ENCODE measurements around the gene SCO1.
"Not testable (repeated sequence)": the region's sequence is repeated elsewhere in the genome, so short reads cannot be mapped to it uniquely, and the experiment has no call there.

The SCO1 gene

GRCh38 chr17:10705727-10706126 is 8.4 kb upstream of the SCO1 start:
- Histone ChIP-seq H3K4me3 (ENCODE audit: low read length) (no peak overlapping the region), H3K4me1 (ENCODE audit: insufficient read depth, low read length) (no peaks in the 10 kb centered on the region), H3K36me3 (ENCODE audit: insufficient read depth, low read length) (peaks cover 46% of the 10 kb centered on the region), H3K9me3 (ENCODE audit: low read length) (no peaks in the 10 kb centered on the region), H3K27me3 (ENCODE audit: insufficient read depth, low read length) (no peaks in the 10 kb centered on the region), H2AFZ (ENCODE audit: low read depth, low read length) (no peak overlapping the region)

- Histone ChIP-seq H3K4me1 (ENCODE audit: insufficient read depth, low read length) (peaks cover 5% of the 10 kb centered on the region), H2AFZ (ENCODE audit: low read depth, low read length) (no peak overlapping the region), H3K9me3 (ENCODE audit: low read length) (no peaks in the 10 kb centered on the region), H3K27me3 (ENCODE audit: insufficient read depth, low read length) (no peaks in the 10 kb centered on the region), H3K36me3 (ENCODE audit: insufficient read depth, low read length) (peaks cover 30% of the 10 kb centered on the region), H3K4me3 (ENCODE audit: low read length) (no peak overlapping the region)
Measured at GRCh38 chr17:10702574-10702973, 5.2 kb upstream of the SCO1 start.

- Histone ChIP-seq H3K4me1 (ENCODE audit: insufficient read depth, low read length) (peaks cover 11% of the 10 kb centered on the region), H3K4me3 (ENCODE audit: low read length) (no peak overlapping the region), H2AFZ (ENCODE audit: low read depth, low read length) (no peak overlapping the region), H3K36me3 (ENCODE audit: insufficient read depth, low read length) (peaks cover 12% of the 10 kb centered on the region), H3K27me3 (ENCODE audit: insufficient read depth, low read length) (no peaks in the 10 kb centered on the region), H3K9me3 (ENCODE audit: low read length) (no peaks in the 10 kb centered on the region)
Measured at GRCh38 chr17:10699856-10700255, 2.5 kb upstream of the SCO1 start.

- H2AFZ ChIP-seq (ENCODE audit: low read depth, low read length): peak overlapping the region; percentile 81
- H3K36me3 ChIP-seq (ENCODE audit: insufficient read depth, low read length): peaks cover 20% of the 10 kb centered on the region
- no peaks in the 10 kb centered on the region for H3K9me3 ChIP-seq (ENCODE audit: low read length)
- H3K4me1 ChIP-seq (ENCODE audit: insufficient read depth, low read length): peaks cover 11% of the 10 kb centered on the region
- no peaks in the 10 kb centered on the region for H3K27me3 ChIP-seq (ENCODE audit: insufficient read depth, low read length)
- H3K4me3 ChIP-seq (ENCODE audit: low read length): peak overlapping the region; percentile 65
Measured at GRCh38 chr17:10698096-10698818, 924 bp upstream of the SCO1 start.

GRCh38 chr17:10695875-10696407 is 1.4 kb downstream of the SCO1 start:
- not testable (repeated sequence) for H3K27me3 ChIP-seq (ENCODE audit: insufficient read depth, low read length); H2AFZ ChIP-seq (ENCODE audit: low read depth, low read length); H3K9me3 ChIP-seq (ENCODE audit: low read length)
- H3K36me3 ChIP-seq (ENCODE audit: insufficient read depth, low read length): peaks cover 41% of the 10 kb centered on the region
- peak overlapping the region; percentile 65 for H3K4me3 ChIP-seq (ENCODE audit: low read length)
- peaks cover 11% of the 10 kb centered on the region for H3K4me1 ChIP-seq (ENCODE audit: insufficient read depth, low read length)

- no peaks in the 10 kb centered on the region for H3K27me3 ChIP-seq (ENCODE audit: insufficient read depth, low read length)
- no peaks in the 10 kb centered on the region for H3K4me1 ChIP-seq (ENCODE audit: insufficient read depth, low read length)
- H3K9me3 ChIP-seq (ENCODE audit: low read length): no peaks in the 10 kb centered on the region
- no peak overlapping the region for H2AFZ ChIP-seq (ENCODE audit: low read depth, low read length)
- H3K36me3 ChIP-seq (ENCODE audit: insufficient read depth, low read length): peaks cover 74% of the 10 kb centered on the region
- no peak overlapping the region for H3K4me3 ChIP-seq (ENCODE audit: low read length)
Measured at GRCh38 chr17:10687499-10687898, 9.8 kb downstream of the SCO1 start.

GRCh38 chr17:10683853-10684252 is 13.5 kb downstream of the SCO1 start:
- no peaks in the 10 kb centered on the region for H3K4me1 ChIP-seq (ENCODE audit: insufficient read depth, low read length)
- no peak overlapping the region for H3K4me3 ChIP-seq (ENCODE audit: low read length)
- no peaks in the 10 kb centered on the region for H3K9me3 ChIP-seq (ENCODE audit: low read length)
- no peaks in the 10 kb centered on the region for H3K27me3 ChIP-seq (ENCODE audit: insufficient read depth, low read length)
- H2AFZ ChIP-seq (ENCODE audit: low read depth, low read length): no peak overlapping the region
- H3K36me3 ChIP-seq (ENCODE audit: insufficient read depth, low read length): peaks cover 69% of the 10 kb centered on the region

GRCh38 chr17:10681866-10682446 is 15.4 kb downstream of the SCO1 start:
- Histone ChIP-seq H3K4me3 (ENCODE audit: low read length) (no peak overlapping the region), H3K36me3 (ENCODE audit: insufficient read depth, low read length) (peaks cover 68% of the 10 kb centered on the region), H3K4me1 (ENCODE audit: insufficient read depth, low read length) (no peaks in the 10 kb centered on the region), H3K9me3 (ENCODE audit: low read length) (no peaks in the 10 kb centered on the region), H2AFZ (ENCODE audit: low read depth, low read length) (no peak overlapping the region), H3K27me3 (ENCODE audit: insufficient read depth, low read length) (no peaks in the 10 kb centered on the region)

- no peaks in the 10 kb centered on the region for H3K4me1 ChIP-seq (ENCODE audit: insufficient read depth, low read length)
- H3K9me3 ChIP-seq (ENCODE audit: low read length): no peaks in the 10 kb centered on the region
- H3K36me3 ChIP-seq (ENCODE audit: insufficient read depth, low read length): peaks cover 23% of the 10 kb centered on the region
- H2AFZ ChIP-seq (ENCODE audit: low read depth, low read length): no peak overlapping the region
- H3K27me3 ChIP-seq (ENCODE audit: insufficient read depth, low read length): no peaks in the 10 kb centered on the region
- no peak overlapping the region for H3K4me3 ChIP-seq (ENCODE audit: low read length)
Measured at GRCh38 chr17:10674704-10675103, 22.6 kb downstream of the SCO1 start.

- Histone ChIP-seq H3K27me3 (ENCODE audit: insufficient read depth, low read length) (no peaks in the 10 kb centered on the region), H3K9me3 (ENCODE audit: low read length) (no peaks in the 10 kb centered on the region)
Measured at GRCh38 chr17:10673312-10673711, 24.0 kb downstream of the SCO1 start.

GRCh38 chr17:10668775-10669174 is 28.6 kb downstream of the SCO1 start:
- H3K36me3 ChIP-seq (ENCODE audit: insufficient read depth, low read length): no peaks in the 10 kb centered on the region
- no peaks in the 10 kb centered on the region for H3K4me1 ChIP-seq (ENCODE audit: insufficient read depth, low read length)
- no peak overlapping the region for H3K4me3 ChIP-seq (ENCODE audit: low read length)
- H3K27me3 ChIP-seq (ENCODE audit: insufficient read depth, low read length): no peaks in the 10 kb centered on the region
- no peak overlapping the region for H2AFZ ChIP-seq (ENCODE audit: low read depth, low read length)
- H3K9me3 ChIP-seq (ENCODE audit: low read length): no peaks in the 10 kb centered on the region

More at GRCh38 chr17:10673312-10673711, 24.0 kb downstream of the SCO1 start:
- no peak overlapping the region for H3K4me3 ChIP-seq (ENCODE audit: low read length)
- no peaks in the 10 kb centered on the region for H3K4me1 ChIP-seq (ENCODE audit: insufficient read depth, low read length)
- H3K36me3 ChIP-seq (ENCODE audit: insufficient read depth, low read length): peaks cover 20% of the 10 kb centered on the region
- no peak overlapping the region for H2AFZ ChIP-seq (ENCODE audit: low read depth, low read length)

- no peak overlapping the region for H2AFZ ChIP-seq (ENCODE audit: low read depth, low read length)
- H3K9me3 ChIP-seq (ENCODE audit: low read length): no peaks in the 10 kb centered on the region
- H3K4me1 ChIP-seq (ENCODE audit: insufficient read depth, low read length): no peaks in the 10 kb centered on the region
Measured at GRCh38 chr17:10666906-10667305, 30.4 kb downstream of the SCO1 start.

DNA sequence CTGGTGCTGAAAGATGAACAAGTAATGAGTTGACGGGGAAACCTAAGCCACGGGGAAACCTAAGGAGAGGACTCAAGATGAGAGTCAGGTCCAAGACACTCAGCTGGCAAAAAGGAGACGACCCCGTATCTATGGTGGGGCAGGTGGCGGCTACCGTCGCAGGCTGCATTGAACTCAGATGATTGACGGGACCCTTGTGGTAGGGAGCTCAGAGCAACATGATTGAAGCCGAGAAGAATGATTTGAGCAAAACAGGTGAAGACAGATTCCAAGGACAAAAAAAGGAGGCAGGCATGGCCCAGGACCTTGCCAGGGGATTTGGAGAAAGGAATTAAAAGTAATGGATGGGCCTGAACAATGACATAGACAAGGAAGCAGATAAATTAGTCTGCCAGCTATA is 32.8 kb downstream of the SCO1 start:
- Histone ChIP-seq H3K4me1 (ENCODE audit: insufficient read depth, low read length) (no peaks in the 10 kb centered on the region), H3K9me3 (ENCODE audit: low read length) (no peaks in the 10 kb centered on the region), H3K4me3 (ENCODE audit: low read length) (no peak overlapping the region), H3K36me3 (ENCODE audit: insufficient read depth, low read length) (no peaks in the 10 kb centered on the region), H2AFZ (ENCODE audit: low read depth, low read length) (no peak overlapping the region), H3K27me3 (ENCODE audit: insufficient read depth, low read length) (no peaks in the 10 kb centered on the region)

More at GRCh38 chr17:10666906-10667305, 30.4 kb downstream of the SCO1 start:
- Histone ChIP-seq H3K36me3 (ENCODE audit: insufficient read depth, low read length) (no peaks in the 10 kb centered on the region), H3K4me3 (ENCODE audit: low read length) (no peak overlapping the region), H3K27me3 (ENCODE audit: insufficient read depth, low read length) (no peaks in the 10 kb centered on the region)
